Gastrocnemius medialis (tissue), 4 donors: Measurements from ENCODE around the gene SUMO3.

Source experiments
- POLR2A ChIP-seq, 2 donors: fragments of 450-650 bp; IDR thresholded peaks; one replicate each; pipeline ENCODE4 v1.6.1; 2017; ENCODE audit warnings: antibody characterized with exemption in 2 of 2, mild to moderate bottlenecking in 2 of 2, moderate library complexity in 2 of 2
- TF ChIP-seq, protein P1 (sequence below), 5 experiments: fragments of 450-650 bp in 3 of 5; fragments of 200-600 bp in 2 of 5; sonication (generic) in 2 of 5; IDR thresholded peaks in 4 of 5; conservative IDR thresholded peaks in 1 of 5; 1 replicate in 4 of 5; 2 replicates in 1 of 5; pipeline ENCODE4 v1.5.1; 2016 to 2019; ENCODE audit warnings: antibody characterized with exemption in 5 of 5, mild to moderate bottlenecking in 3 of 5, moderate library complexity in 3 of 5

DNA sequence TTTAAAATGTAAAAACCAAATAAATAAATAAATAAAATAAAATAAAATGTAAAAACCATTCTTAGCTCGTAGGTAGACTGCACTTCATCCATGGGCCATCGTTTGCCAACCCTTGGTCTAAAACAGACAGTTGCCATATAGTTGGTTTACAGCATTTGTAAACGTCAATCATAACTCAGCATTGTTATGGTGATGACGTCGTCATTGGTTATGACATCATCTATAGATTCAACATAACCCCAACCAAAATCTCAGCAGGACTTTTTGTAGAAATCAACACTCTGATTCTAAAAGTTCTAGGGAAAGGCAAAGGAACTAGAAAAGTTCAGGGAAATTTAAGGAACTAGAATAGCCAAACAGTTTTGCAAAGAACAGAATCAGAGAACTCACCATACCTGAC, 15.8 kb upstream of the SUMO3 start:
- TF ChIP-seq, protein P1, sequence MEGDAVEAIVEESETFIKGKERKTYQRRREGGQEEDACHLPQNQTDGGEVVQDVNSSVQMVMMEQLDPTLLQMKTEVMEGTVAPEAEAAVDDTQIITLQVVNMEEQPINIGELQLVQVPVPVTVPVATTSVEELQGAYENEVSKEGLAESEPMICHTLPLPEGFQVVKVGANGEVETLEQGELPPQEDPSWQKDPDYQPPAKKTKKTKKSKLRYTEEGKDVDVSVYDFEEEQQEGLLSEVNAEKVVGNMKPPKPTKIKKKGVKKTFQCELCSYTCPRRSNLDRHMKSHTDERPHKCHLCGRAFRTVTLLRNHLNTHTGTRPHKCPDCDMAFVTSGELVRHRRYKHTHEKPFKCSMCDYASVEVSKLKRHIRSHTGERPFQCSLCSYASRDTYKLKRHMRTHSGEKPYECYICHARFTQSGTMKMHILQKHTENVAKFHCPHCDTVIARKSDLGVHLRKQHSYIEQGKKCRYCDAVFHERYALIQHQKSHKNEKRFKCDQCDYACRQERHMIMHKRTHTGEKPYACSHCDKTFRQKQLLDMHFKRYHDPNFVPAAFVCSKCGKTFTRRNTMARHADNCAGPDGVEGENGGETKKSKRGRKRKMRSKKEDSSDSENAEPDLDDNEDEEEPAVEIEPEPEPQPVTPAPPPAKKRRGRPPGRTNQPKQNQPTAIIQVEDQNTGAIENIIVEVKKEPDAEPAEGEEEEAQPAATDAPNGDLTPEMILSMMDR (IDR thresholded peaks at IDR 0.05 in 4 of 5, conservative IDR thresholded peaks at IDR 0.05 in 1 of 5): no peak
- TF ChIP-seq POLR2A (IDR thresholded peaks at IDR 0.05): no peak
